H9 (cell line): ENCODE measurements around the gene ZNF17. TPM values are rescaled to one million over a fixed set of nuclear protein-coding genes. Genes with fewer than 3 reads are reported as not detected.

ENCODE experiments used
- DNase-seq: peaks from one replicate; pipeline ENCODE4 v3.0.0-alpha.2; 2017
- H2AFZ ChIP-seq: one replicate; pipeline ENCODE4 v1.6.1; 2013; ENCODE audit warnings: mild to moderate bottlenecking, low read length, control low read depth, moderate library complexity
- H2AK5ac ChIP-seq: 2 replicates; pipeline ENCODE4 v1.6.1; 2013; ENCODE audit warnings: low read length, control low read depth, mixed read lengths; ENCODE audit not compliant: insufficient read length
- H2BK120ac ChIP-seq: one replicate; pipeline ENCODE4 v1.6.1; 2013; ENCODE audit warnings: low read depth, mild to moderate bottlenecking, low read length, control low read depth, inconsistent platforms; ENCODE audit not compliant: poor library complexity, severe bottlenecking
- H2BK12ac ChIP-seq: 2 replicates; pipeline ENCODE4 v1.6.1; 2013; ENCODE audit warnings: low read length, control low read depth, mixed read lengths, low read depth; ENCODE audit not compliant: insufficient read length
- H2BK15ac ChIP-seq: 2 replicates; pipeline ENCODE4 v1.6.1; 2013; ENCODE audit warnings: low read depth, low read length, control low read depth
- H2BK20ac ChIP-seq: one replicate; pipeline ENCODE4 v1.6.1; 2013; ENCODE audit warnings: low read depth, mild to moderate bottlenecking, low read length, control low read depth, inconsistent platforms; ENCODE audit not compliant: poor library complexity, severe bottlenecking
- H2BK5ac ChIP-seq: 2 replicates; pipeline ENCODE4 v1.6.1; 2013; ENCODE audit warnings: low read length, control low read depth, mixed read lengths; ENCODE audit not compliant: insufficient read length
- H3K14ac ChIP-seq: 2 replicates; pipeline ENCODE4 v1.6.1; 2013; ENCODE audit warnings: low read length, control low read depth; ENCODE audit not compliant: insufficient read depth
- H3K18ac ChIP-seq: 2 replicates; pipeline ENCODE4 v1.6.1; 2013; ENCODE audit warnings: low read depth, mild to moderate bottlenecking, mixed read lengths, low read length, control low read depth; ENCODE audit not compliant: insufficient read length
- H3K23ac ChIP-seq: 2 replicates; pipeline ENCODE4 v1.6.1; 2013; ENCODE audit warnings: low read length, control low read depth, mixed read lengths, low read depth; ENCODE audit not compliant: insufficient read length
- H3K23me2 ChIP-seq: 2 replicates; pipeline ENCODE4 v1.6.1; 2013; ENCODE audit warnings: low read depth, mild to moderate bottlenecking, mixed read lengths, low read length, control low read depth; ENCODE audit not compliant: insufficient read length, poor library complexity, severe bottlenecking
- H3K27ac ChIP-seq: 2 replicates; pipeline ENCODE4 v1.5.1; 2013; ENCODE audit warnings: low read length, control low read depth, mixed read lengths, low read depth; ENCODE audit not compliant: insufficient read length
- H3K27me3 ChIP-seq: 2 replicates; pipeline ENCODE4 v1.6.1; 2013; ENCODE audit warnings: low read length, control low read depth, inconsistent platforms; ENCODE audit not compliant: insufficient read depth
- H3K4ac ChIP-seq: 2 replicates; pipeline ENCODE4 v1.6.1; 2013; ENCODE audit warnings: low read depth, mild to moderate bottlenecking, control low read depth, inconsistent platforms, low read length, moderate library complexity
- H3K4me1 ChIP-seq: 2 replicates; pipeline ENCODE4 v1.6.1; 2013; ENCODE audit warnings: low read length, control low read depth, inconsistent platforms; ENCODE audit not compliant: insufficient read depth
- H3K4me2 ChIP-seq: 2 replicates; pipeline ENCODE4 v1.6.1; 2013; ENCODE audit warnings: low read length, control low read depth, mixed read lengths; ENCODE audit not compliant: insufficient read length, insufficient read depth
- H3K56ac ChIP-seq: 2 replicates; pipeline ENCODE4 v1.6.1; 2013; ENCODE audit warnings: low read depth, mild to moderate bottlenecking, mixed read lengths, low read length, control low read depth; ENCODE audit not compliant: insufficient read length
- H3K79me1 ChIP-seq: 2 replicates; pipeline ENCODE4 v1.6.1; 2013; ENCODE audit warnings: low read depth, mild to moderate bottlenecking, moderate library complexity, low read length, control low read depth, inconsistent platforms; ENCODE audit not compliant: insufficient read depth, poor library complexity, severe bottlenecking
- H3K79me2 ChIP-seq: 2 replicates; pipeline ENCODE4 v1.6.1; 2013; ENCODE audit warnings: low read length, control low read depth, inconsistent platforms; ENCODE audit not compliant: insufficient read depth
- H3K9ac ChIP-seq: 2 replicates; pipeline ENCODE4 v1.6.1; 2013; ENCODE audit warnings: low read length, control low read depth, mixed read lengths; ENCODE audit not compliant: insufficient read length; ENCODE audit errors: extremely low read depth
- H3K9me3 ChIP-seq: one replicate; pipeline ENCODE4 v1.6.1; 2013; ENCODE audit warnings: low read depth, low read length, inconsistent platforms; ENCODE audit not compliant: control insufficient read depth
- H3T11ph ChIP-seq: one replicate; pipeline ENCODE4 v1.6.1; 2013; ENCODE audit warnings: mild to moderate bottlenecking, low read length, control low read depth, inconsistent platforms
- H4K20me1 ChIP-seq: one replicate; pipeline ENCODE4 v1.6.1; 2013; ENCODE audit not compliant: control insufficient read depth, insufficient read length, insufficient read depth
- H4K5ac ChIP-seq: 2 replicates; pipeline ENCODE4 v1.6.1; 2013; ENCODE audit warnings: low read depth, mild to moderate bottlenecking, mixed read lengths, low read length, control low read depth; ENCODE audit not compliant: insufficient read length
- H4K8ac ChIP-seq: replicated peaks from 2 replicates; pipeline ENCODE4 v1.6.1; 2013; ENCODE audit warnings: low read length, control low read depth, mixed read lengths, low read depth; ENCODE audit not compliant: insufficient read length
- H4K91ac ChIP-seq: 2 replicates; pipeline ENCODE4 v1.6.1; 2013; ENCODE audit warnings: low read depth, mild to moderate bottlenecking, moderate library complexity, mixed read lengths, low read length, control low read depth; ENCODE audit not compliant: insufficient read length
- H3K27ac Mint-ChIP-seq, 3 experiments: 2 replicates in 2 of 3; 3 replicates in 1 of 3; pipeline ENCODE4 v1.8.0; 2020 to 2021; ENCODE audit warnings: mixed read lengths in 3 of 3, mild to moderate bottlenecking in 1 of 3, moderate library complexity in 1 of 3
- H3K27me3 Mint-ChIP-seq: 2 replicates; pipeline ENCODE4 v1.8.0; 2021; ENCODE audit warnings: low read depth, mild to moderate bottlenecking, moderate library complexity, mixed read lengths
- H3K36me3 Mint-ChIP-seq, 3 experiments: 2 replicates in 2 of 3; 3 replicates in 1 of 3; pipeline ENCODE4 v1.8.0; 2020 to 2021; ENCODE audit warnings: low read depth in 3 of 3, mixed read lengths in 3 of 3; ENCODE audit not compliant: insufficient read depth in 1 of 3
- H3K4me1 Mint-ChIP-seq, 2 experiments: 2 replicates each; pipeline ENCODE4 v1.8.0; 2020; ENCODE audit warnings: mixed read lengths in 2 of 2
- H3K4me3 Mint-ChIP-seq, 2 experiments: 2 replicates in 1 of 2; 3 replicates in 1 of 2; pipeline ENCODE4 v1.8.0; 2020 to 2021; ENCODE audit warnings: mild to moderate bottlenecking in 2 of 2, mixed read lengths in 2 of 2, moderate library complexity in 1 of 2
- H3K9me3 Mint-ChIP-seq, 2 experiments: 2 replicates in 1 of 2; 3 replicates in 1 of 2; pipeline ENCODE4 v1.8.0; 2020; ENCODE audit warnings: mild to moderate bottlenecking in 2 of 2, mixed read lengths in 2 of 2, moderate library complexity in 1 of 2
- whole genome bisulfite sequencing: extraction: QIAGEN DNeasy Blood & Tissue Kit; methylation state at CpG from one replicate; pipeline ENCODE4 v1.1.7; 2013; ENCODE audit warnings: missing lambda C conversion rate, low lambda C conversion rate, mixed read lengths; ENCODE audit not compliant: insufficient read length; ENCODE audit errors: extremely low coverage; 5-methylcytosine and 5-hydroxymethylcytosine counted together
- total RNA-seq: library from RNA; stranded (reverse); gene quantifications from 2 replicates; pipeline ENCODE4 v1.2.1, GENCODE V29; 2021
- TF ChIP-seq, protein P1 (sequence below): fragments of 200-600 bp; sonication (generic); conservative IDR thresholded peaks from 3 replicates; pipeline ENCODE4 v1.8.0; 2021; ENCODE audit warnings: antibody characterized with exemption, mild to moderate bottlenecking

Gene ZNF17
- total RNA-seq, 1 experiment from 2014 or later, result 16.3 TPM

DNA sequence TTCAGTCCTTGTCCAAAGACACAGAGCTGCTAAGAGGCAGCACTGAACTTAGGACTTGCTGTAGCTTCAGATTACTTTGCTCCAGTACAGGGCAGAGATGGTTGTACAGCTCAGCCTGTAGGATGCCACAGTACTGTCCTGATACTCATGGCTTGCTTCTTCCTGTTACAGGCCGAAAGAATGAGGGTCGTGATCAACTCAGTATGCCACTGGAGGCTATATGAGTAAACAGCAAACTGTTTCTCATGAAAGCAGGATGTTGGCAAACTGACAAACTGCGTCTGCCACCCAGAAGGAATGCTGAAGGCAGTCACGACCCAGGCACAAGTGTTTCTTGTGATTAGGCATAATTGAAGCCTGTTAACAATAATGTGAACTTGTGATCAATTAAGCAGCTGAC, 27.0 kb downstream of the ZNF17 start:
- Histone ChIP-seq H3K27ac (no peak overlapping the region), H2BK15ac (no peak overlapping the region), H3T11ph (no peak overlapping the region), H3K9me3 (no peaks in the 10 kb centered on the region), H3K56ac (no peak overlapping the region), H3K79me1 (peaks cover 14% of the 10 kb centered on the region), H4K8ac (no peak overlapping the region), H2BK5ac (no peak overlapping the region), H3K79me2 (peaks cover 45% of the 10 kb centered on the region), H2BK20ac (no peak overlapping the region), H2AFZ (no peak overlapping the region), H3K4me2 (no peak overlapping the region), H4K20me1 (no peaks in the 10 kb centered on the region), H3K14ac (no peak overlapping the region), H3K4ac (no peak overlapping the region), H2AK5ac (no peak overlapping the region), H3K23ac (no peak overlapping the region), H2BK12ac (no peak overlapping the region), H2BK120ac (no peak overlapping the region), H4K91ac (no peak overlapping the region), H3K27me3 (no peaks in the 10 kb centered on the region), H3K4me1 (peaks cover 5% of the 10 kb centered on the region; the same call in 1 of the 2 replicates), H4K5ac (no peak overlapping the region), H3K18ac (no peak overlapping the region), H3K9ac (no peak overlapping the region), H3K23me2 (peaks cover 8% of the 10 kb centered on the region)
- Mint-ChIP-seq H3K9me3 (peaks cover 0 to 12% of the 10 kb centered on the region in 2 experiments; a peak in 4 of 5 replicates), H3K27me3 (peaks cover 1% of the 10 kb centered on the region; the same call in 1 of the 2 replicates), H3K4me3 (no peak overlapping the region), H3K27ac (no peak overlapping the region), H3K4me1 (peaks cover 16 to 20% of the 10 kb centered on the region in 2 experiments), H3K36me3 (peaks cover 17 to 36% (median 27%) of the 10 kb centered on the region in 3 experiments)
- TF ChIP-seq, protein P1, sequence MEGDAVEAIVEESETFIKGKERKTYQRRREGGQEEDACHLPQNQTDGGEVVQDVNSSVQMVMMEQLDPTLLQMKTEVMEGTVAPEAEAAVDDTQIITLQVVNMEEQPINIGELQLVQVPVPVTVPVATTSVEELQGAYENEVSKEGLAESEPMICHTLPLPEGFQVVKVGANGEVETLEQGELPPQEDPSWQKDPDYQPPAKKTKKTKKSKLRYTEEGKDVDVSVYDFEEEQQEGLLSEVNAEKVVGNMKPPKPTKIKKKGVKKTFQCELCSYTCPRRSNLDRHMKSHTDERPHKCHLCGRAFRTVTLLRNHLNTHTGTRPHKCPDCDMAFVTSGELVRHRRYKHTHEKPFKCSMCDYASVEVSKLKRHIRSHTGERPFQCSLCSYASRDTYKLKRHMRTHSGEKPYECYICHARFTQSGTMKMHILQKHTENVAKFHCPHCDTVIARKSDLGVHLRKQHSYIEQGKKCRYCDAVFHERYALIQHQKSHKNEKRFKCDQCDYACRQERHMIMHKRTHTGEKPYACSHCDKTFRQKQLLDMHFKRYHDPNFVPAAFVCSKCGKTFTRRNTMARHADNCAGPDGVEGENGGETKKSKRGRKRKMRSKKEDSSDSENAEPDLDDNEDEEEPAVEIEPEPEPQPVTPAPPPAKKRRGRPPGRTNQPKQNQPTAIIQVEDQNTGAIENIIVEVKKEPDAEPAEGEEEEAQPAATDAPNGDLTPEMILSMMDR, result no peak
- no peak for DNase-seq
- WGBS, result no CpG with 5 or more reads among the region's 4 CpGs
